GM18499 (cell line): ENCODE results near the gene JAM2.
"Not testable (repeated sequence)": the region's sequence is repeated elsewhere in the genome, so short reads cannot be mapped to it uniquely, and the experiment has no call there.

Source experiments
- ATAC-seq: cut with Tn5 transposase; IDR thresholded peaks from one replicate; pipeline ENCODE4 v1.9.1; 2021; ENCODE audit warnings: moderate number of reproducible peaks; ENCODE audit not compliant: insufficient read depth, unreplicated experiment

JAM2 gene

GRCh38 chr21:25710550-25710949 lies 71.5 kb downstream of the JAM2 start:
- ATAC-seq = no peak

GRCh38 chr21:25714066-25714465 lies 75.0 kb downstream of the JAM2 start:
- ATAC-seq = not testable (repeated sequence)

GRCh38 chr21:25717491-25718147 lies 78.6 kb downstream of the JAM2 start:
- ATAC-seq = no peak

DNA sequence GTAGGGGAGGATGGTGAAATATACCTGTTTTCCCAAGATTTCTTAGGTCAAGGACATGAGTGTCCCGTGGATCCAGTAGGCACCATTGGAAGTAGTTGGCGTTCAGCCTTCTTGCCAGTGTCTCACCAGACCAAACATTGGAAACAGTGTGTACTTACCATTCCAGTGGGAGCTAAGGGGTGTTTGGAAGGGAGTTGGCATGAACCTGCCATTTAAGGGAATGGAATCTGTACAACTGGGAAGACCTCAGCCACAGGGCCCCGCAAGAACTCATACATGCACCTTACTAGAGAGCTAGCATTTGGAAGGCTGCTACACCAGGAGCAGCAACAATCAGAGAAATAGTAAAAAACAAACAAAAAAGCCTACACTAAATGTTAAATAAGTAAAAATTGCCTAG lies 82.9 kb downstream of the JAM2 start:
- ATAC-seq = no peak

DNA sequence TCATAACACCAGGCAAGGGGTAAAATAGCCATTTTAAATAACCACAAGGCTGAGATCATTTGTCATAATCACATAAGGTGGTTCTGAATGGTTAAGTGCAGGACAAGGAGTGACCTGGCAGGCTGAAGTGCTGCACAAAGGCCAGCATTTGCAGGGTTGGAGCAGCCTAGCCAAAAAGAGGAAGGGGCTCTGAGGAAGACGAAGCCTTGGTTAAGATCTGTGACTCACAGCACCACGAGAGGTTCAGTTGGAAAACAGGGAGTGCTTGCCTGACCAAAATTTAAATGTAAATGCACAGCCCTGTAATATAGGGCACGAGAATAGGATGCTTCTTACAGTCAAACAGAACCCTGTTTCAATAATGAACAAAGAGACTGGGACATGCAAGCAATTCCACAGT lies 83.6 kb downstream of the JAM2 start:
- no peak for ATAC-seq

- no peak for ATAC-seq
Measured at GRCh38 chr21:25732091-25732760, 93.2 kb downstream of the JAM2 start.

- ATAC-seq = peak; percentile 1
Measured at GRCh38 chr21:25733859-25734653, 95.0 kb downstream of the JAM2 start.

DNA sequence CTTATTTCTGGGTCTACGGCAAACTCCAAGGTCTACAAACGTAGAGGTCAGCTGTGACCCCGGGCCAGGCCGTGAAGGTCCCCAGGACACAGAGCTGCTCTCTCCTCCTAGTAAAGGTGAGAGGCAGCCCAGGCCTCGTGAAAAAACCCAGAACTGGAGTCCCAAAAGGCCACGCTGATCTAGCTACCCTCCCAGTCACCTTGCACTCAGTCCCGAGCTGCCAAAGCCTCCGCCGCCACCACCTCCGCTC lies 95.5 kb downstream of the JAM2 start:
- ATAC-seq = peak; percentile 0

DNA sequence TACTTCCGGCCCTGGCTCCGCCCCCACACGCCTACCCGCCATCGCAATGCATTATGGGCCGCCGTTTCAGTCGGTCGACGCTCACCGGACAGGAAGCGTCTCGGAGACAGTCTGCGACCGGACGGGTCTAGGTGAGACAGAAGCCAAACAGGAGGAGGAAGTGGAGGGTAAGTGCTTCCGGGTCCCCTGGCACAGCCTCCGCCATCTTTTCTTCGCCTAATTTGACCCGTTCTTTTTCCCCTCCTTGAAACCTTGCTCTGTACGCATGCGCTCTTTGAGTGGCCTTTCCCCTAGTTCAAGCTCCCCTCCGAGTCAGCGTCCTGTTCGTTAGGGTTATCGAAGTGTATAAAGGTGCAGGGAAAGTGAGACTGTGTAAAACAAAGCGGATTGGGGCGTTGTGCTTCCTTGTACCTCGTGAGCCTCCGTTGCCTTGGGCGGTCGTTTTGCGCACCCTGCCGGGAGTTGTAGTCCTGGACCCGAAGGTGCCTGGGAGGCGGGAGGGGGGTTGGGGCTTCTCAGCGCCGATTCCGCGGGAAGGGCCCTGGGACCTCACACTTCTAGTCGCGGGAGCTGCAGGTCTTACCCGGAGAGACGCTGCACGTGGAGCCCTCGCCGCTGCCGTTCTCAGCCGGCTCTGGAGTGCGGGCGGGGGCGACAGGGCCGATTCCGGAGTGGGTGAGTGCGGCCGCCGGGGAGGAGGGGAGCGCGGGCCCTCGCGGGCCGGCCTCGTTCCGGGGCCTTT lies 96.0 kb downstream of the JAM2 start, which contains the start of the genes ATP5PF and GABPA:
Gene ATP5PF (minus strand): TSS at position 1 of the 742 bp plus-strand sequence. CDS start 5,110 bp downstream, outside the sequence.
Gene GABPA (plus strand): TSS at position 69 of the 742 bp plus-strand sequence. CDS start 6,627 bp downstream, outside the sequence.
- ATAC-seq = peak; percentile 78

DNA sequence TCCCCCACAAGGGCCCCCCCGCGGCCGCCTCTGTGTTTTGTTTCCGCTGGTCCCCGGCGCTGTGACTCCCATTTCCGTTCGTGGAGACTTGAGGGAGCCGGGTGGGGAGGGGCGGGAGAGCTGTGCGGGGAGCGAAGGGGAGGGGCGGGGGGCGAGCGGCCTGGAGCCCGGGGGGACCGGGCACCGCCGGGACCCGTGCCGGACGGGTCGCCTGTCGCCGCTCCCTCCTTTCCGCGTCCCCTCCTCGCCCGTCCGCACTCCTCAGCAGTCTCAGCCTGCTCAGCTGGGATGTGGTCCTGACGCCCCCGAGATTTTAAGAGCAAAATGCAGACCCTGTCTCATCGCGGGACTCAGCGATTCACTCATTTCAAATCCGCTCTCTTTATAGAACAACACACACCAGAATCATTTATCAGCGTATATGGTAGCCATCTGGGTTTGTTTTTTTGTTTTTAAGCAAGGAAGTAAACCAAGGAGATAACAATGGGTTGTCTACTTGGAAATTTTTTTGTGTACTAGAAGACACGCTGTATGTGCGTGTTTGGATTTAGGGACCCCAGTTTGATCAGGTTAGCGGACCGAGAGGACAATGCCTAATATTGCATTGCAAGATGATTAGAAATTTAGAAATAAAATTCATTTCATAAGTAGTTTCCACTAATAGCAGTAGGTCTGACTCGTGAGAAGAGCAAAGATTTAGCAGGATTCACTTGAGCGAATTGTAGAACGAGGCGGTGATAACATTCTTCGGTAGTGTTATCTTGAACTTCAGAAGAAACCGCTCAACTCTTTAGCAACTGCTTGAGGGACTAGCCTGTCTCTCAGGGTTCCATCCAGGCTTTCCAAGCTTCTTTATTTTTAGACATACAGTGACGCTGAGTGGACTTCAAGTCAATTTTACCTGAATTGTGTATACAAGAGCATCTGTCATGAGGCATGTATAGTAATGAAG lies 96.9 kb downstream of the JAM2 start:
- ATAC-seq = no peak

- no peak for ATAC-seq
Measured at GRCh38 chr21:25737421-25737820, 98.4 kb downstream of the JAM2 start.

DNA sequence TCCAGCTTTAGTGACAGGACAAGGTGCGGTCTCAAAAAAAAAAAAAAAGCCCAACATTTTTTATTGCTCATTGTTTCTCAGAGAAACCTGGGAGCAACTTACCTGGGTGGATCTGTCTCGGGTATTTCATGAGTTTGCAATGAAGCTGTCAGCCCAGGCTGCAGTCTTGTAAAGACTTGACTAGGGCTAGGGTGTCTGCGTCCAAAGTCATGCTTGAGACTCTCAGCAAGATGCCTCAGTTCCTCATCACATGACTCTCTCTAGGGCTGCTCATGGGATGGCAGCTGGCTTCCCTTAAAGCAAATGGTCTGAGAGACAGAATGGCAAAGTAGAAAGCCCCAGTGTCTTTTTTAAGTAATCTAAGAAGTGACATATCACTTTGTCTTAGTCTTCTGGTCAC lies 103.8 kb downstream of the JAM2 start:
- ATAC-seq = no peak

GRCh38 chr21:25744854-25745253 lies 105.8 kb downstream of the JAM2 start:
- no peak for ATAC-seq

DNA sequence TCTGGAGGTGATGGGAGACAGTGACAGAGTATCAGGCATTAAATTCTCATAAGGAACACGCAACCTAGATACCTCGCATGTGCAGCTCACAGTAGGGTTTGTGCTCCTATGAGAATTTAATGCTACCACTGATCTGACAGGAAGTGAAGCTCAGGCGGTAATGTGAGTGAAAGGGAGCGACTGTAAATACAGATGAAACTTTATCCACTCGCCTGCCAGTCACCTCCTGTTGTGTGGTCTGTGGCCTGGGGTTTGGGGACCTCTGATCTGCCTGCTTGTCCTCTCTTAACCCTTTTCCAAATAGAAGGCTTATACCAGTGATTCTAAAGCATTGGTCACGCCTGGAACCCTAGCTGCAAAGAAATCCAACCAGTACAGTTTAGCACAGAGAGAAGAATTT lies 111.0 kb downstream of the JAM2 start:
- no peak for ATAC-seq

DNA sequence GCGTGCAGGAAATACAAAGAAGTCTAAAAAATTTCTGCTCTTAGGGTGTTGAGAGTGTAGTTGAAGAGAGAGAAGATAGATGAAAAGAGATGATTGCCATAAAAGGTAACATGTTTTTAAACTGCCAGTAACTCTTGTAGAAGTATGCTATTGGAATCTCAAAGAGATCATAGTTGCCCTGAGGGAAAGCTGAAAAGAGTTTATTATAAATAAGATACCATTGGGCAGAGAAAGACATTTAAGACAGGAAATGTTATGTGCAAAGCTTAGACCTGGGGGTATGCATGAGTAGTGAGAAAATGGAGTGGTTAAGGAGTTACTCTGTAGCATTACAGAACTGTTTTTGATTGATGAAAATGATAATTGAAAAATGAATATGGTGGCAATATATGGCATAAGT lies 113.4 kb downstream of the JAM2 start:
- no peak for ATAC-seq

GRCh38 chr21:25756190-25756932 lies 117.3 kb downstream of the JAM2 start:
- no peak for ATAC-seq

GRCh38 chr21:25757531-25757930 lies 118.5 kb downstream of the JAM2 start:
- no peak for ATAC-seq

DNA sequence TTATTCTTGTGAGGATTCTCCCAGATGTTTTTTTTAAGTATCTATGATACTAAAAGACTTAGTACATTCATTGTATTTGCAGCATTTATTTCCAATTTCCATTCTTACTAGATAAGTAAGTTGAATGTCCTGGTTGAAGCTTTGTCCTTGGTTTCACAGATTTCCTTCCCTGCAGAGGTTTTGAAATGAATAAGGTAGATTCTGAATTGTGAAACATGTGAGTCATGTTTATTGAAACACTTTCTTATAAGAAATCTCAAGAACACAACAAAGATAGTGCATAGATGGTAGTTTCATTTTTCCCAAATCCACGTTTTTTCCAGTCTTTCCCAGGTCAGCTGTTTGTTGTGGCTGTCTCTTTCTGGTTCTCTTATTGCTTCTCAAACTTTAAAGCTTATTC lies 120.5 kb downstream of the JAM2 start:
- ATAC-seq = no peak

- ATAC-seq = no peak
Measured at GRCh38 chr21:25760061-25760460, 121.0 kb downstream of the JAM2 start.
